HG03342 (cell line): ENCODE measurements around the gene G2E3.

Experiments
- ATAC-seq: cut with Tn5 transposase; IDR thresholded peaks from one replicate; pipeline ENCODE4 v1.9.1; 2021; ENCODE audit warnings: mild to moderate bottlenecking, moderate library complexity; ENCODE audit not compliant: unreplicated experiment

G2E3 gene

GRCh38 chr14:30648471-30648870 is 89.5 kb downstream of the G2E3 start:
- ATAC-seq: no peak

GRCh38 chr14:30651937-30652336 is 93.0 kb downstream of the G2E3 start:
- no peak for ATAC-seq

DNA sequence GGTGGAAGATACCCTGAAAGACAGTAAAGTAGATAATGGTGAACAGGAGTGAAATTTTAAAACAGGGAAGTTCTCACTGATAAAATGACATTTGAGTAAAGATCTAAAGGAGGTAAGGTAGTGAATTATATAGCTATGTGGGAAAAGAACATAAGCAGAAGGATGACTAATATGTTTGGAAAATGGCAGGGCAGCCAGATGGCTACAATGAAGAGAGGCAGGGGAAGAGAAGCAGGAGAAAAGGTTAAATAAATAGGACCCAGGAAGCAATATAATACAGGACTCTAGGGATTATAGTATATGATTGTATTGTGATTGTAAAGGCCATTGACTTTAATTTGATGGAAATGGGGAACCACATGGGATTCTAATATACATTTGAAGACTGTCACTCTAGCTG is 96.2 kb downstream of the G2E3 start:
- ATAC-seq: no peak

GRCh38 chr14:30655658-30656057 is 96.7 kb downstream of the G2E3 start:
- no peak for ATAC-seq

DNA sequence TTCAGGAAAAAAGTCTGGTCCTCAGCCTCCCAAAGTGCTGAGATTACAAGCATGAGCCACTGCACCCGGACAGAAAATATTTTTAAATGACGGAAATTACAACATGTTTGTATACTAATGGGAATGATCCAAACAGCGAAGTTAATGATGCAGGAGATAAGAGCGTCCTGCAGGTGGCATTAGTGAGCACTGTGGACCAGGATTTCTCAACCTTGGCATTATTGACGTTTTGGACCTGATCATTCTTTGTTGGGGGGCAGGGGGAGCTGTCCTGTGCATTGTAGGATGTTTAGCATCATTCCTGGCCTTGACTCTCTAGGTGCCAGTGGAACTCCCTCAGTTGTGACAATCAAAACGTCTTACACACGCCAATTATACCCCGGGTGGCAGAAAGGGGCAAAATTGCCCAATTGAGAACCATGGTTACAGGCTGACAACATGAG is 97.3 kb downstream of the G2E3 start:
- no peak for ATAC-seq

GRCh38 chr14:30657050-30657449 is 98.1 kb downstream of the G2E3 start:
- ATAC-seq: no peak

GRCh38 chr14:30657606-30658163 is 98.7 kb downstream of the G2E3 start:
- no peak for ATAC-seq

- ATAC-seq: no peak
These were observed 99.7 kb downstream of the G2E3 start for GRCh38 chr14:30658645-30659044.

DNA sequence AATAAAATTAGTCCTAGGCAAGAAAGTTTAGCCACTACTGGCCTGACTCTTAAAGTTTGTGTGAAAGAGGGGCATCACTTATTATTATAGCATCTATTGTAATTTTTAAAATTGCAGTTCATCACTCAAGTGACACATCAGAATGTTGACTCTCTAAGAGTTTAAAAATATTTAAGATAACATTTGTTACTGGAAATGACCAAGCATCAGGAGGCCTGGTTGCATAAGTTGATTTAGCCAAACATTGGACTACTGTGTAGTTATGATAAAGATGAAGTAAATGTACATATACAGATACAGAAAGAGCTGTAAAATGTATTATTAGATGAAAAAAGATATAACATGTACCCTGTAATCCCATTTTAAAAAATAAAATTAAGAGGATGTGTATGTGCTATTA is 110.6 kb downstream of the G2E3 start:
- ATAC-seq: no peak
